Tibial nerve (tissue), 4 donors: Measurements from ENCODE around the gene SLC2A2.

ENCODE experiments used
- EP300 ChIP-seq, 2 donors: sonication (generic); formaldehyde crosslinking; IDR thresholded peaks; one replicate each; pipeline ENCODE4 v1.6.1; 2017; ENCODE audit warnings: antibody characterized with exemption in 2 of 2, mild to moderate bottlenecking in 1 of 2
- POLR2A ChIP-seq, 2 donors: fragments of 450-650 bp; IDR thresholded peaks; one replicate each; pipeline ENCODE4 v1.6.1; 2017; ENCODE audit warnings: antibody characterized with exemption in 2 of 2, mild to moderate bottlenecking in 2 of 2, moderate library complexity in 2 of 2
- TF ChIP-seq, protein P1 (sequence below), 5 experiments: fragments of 200-600 bp in 3 of 5; fragments of 450-650 bp in 2 of 5; sonication (generic) in 3 of 5; IDR thresholded peaks; one replicate each; pipeline ENCODE4 v1.5.1; 2016 to 2019; ENCODE audit warnings: antibody characterized with exemption in 5 of 5, mild to moderate bottlenecking in 3 of 5, moderate library complexity in 2 of 5

DNA sequence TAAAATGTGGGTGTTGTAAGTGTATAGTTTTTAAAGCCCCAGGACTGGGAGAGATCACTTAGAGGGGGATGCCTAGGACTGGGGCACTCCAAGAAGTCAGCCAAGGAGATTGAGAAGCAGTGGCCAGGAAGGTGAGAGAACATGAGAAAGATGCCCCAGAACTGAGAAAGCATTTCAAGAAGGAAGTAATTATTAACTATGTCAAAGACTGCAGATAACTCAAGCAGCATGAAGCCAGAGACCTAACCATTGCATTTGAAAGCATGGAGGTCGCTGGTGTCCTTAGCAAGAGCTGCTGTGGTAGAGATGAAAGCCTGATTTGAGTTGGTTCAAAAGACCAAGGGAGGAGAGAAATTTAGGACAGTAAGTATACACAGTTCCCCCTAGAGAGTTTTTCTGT lies 30.6 kb upstream of the SLC2A2 start:
- no peak for TF ChIP-seq EP300 (IDR thresholded peaks at IDR 0.05)
- TF ChIP-seq, protein P1, sequence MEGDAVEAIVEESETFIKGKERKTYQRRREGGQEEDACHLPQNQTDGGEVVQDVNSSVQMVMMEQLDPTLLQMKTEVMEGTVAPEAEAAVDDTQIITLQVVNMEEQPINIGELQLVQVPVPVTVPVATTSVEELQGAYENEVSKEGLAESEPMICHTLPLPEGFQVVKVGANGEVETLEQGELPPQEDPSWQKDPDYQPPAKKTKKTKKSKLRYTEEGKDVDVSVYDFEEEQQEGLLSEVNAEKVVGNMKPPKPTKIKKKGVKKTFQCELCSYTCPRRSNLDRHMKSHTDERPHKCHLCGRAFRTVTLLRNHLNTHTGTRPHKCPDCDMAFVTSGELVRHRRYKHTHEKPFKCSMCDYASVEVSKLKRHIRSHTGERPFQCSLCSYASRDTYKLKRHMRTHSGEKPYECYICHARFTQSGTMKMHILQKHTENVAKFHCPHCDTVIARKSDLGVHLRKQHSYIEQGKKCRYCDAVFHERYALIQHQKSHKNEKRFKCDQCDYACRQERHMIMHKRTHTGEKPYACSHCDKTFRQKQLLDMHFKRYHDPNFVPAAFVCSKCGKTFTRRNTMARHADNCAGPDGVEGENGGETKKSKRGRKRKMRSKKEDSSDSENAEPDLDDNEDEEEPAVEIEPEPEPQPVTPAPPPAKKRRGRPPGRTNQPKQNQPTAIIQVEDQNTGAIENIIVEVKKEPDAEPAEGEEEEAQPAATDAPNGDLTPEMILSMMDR (IDR thresholded peaks at IDR 0.05), result no peak
- no peak for TF ChIP-seq POLR2A (IDR thresholded peaks at IDR 0.05)
